HG03039 (cell line): ENCODE results near the gene VWC2L.

Experiments used
- ATAC-seq: cut with Tn5 transposase; IDR thresholded peaks from one replicate; pipeline ENCODE4 v1.9.1; 2021; ENCODE audit warnings: mild to moderate bottlenecking, moderate library complexity; ENCODE audit not compliant: unreplicated experiment

VWC2L gene

DNA sequence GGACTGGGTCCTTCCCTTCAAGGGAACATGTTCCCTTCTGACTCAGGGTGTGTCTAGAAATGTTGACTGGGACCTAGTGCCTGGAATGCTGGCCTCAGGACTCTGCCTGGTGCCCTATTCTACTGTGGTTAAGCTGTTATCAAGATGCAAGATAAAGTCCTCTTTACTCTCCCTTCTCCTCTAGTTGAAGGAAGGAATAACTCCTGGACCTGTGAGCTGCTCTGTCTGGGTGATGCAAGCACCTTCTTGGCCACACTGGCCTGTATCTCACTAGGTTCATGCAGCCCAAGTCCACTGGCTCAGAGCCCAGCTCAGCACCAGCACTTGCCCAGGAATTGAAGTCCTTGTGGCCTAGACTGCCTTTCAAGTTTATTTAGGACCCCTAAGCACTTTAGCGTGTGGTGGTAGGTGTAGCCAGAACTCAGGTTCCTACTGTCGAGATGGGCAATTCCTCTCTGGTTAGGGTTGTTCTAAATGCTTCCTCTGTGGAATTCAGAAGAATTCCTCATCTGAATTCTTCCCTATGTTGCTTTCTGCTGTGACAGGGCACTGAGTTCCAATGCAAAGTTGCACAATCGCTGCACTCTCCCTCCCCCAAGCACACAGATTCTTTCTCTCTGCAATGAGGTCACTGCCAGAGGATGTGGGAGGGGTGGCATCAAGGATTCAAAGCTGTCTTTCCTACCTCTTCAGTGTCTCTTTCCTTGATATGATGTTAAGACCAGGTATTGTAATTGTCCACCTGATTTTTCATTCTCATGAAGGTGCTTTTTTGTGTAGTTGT is 54.7 kb downstream of the VWC2L start:
- no peak for ATAC-seq

DNA sequence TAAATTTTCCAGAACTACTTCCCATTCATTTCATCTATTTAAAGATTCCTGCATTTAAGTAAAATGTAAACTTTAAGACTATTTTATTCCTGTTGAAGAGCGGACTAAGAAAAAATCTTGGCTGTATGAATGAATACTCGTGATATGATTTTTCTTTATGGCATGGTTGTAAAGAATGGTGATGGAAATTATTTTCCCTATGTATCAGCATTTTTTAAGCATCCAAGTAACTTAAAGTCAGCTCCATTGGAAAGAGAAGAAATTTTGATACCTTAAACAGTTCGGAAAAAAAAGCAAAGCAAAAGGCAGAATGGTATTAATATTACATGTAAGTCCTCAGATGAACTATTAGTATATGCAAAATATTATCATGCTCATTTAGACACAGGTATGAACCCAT is 58.9 kb downstream of the VWC2L start:
- no peak for ATAC-seq

GRCh38 chr2:214471382-214471781 is 60.5 kb downstream of the VWC2L start:
- no peak for ATAC-seq

GRCh38 chr2:214471990-214472389 is 61.1 kb downstream of the VWC2L start:
- no peak for ATAC-seq

DNA sequence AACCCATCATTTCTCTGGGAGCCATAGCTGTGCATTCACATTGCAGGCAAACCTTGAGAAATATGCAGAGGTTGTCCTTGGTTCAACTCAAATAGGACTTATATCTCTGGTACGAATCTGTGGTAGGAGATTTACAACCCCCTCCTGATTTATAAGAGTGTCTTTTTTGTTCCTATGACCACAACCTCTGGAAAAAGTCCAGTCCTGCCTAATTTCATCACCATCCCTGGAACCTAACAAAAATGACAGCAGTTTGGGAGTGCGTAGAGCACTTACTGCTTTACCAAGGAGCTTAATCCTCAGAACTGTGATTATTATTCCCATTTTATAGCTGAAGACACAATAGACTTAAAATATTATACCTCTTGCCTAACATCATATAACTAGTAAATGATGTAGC is 66.5 kb downstream of the VWC2L start:
- ATAC-seq, result no peak

- no peak for ATAC-seq
Observed at GRCh38 chr2:214481204-214481603, 70.3 kb downstream of the VWC2L start.

- ATAC-seq, result no peak
Observed at GRCh38 chr2:214482728-214483127, 71.9 kb downstream of the VWC2L start.

- no peak for ATAC-seq
Observed at GRCh38 chr2:214484239-214484638, 73.4 kb downstream of the VWC2L start.

DNA sequence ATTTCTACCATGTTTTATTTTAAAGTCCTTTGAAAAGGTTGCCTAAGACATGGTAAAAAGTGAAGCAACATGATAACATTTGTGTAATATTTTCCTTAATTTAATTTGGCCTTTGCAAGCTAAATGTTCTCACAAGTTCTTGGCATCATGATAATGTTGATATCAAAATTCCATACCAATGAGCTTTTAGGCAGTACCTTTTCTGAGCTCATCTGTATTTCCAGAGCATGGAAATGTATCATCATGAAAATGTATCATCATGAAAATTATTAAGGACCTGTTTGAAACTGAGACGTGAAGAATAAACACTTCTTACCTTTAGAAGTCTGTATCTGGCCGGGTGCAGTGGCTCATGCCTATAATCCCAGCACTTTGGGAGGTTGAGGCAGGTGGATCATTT is 73.8 kb downstream of the VWC2L start:
- no peak for ATAC-seq

GRCh38 chr2:214489181-214489580 is 78.3 kb downstream of the VWC2L start:
- no peak for ATAC-seq

DNA sequence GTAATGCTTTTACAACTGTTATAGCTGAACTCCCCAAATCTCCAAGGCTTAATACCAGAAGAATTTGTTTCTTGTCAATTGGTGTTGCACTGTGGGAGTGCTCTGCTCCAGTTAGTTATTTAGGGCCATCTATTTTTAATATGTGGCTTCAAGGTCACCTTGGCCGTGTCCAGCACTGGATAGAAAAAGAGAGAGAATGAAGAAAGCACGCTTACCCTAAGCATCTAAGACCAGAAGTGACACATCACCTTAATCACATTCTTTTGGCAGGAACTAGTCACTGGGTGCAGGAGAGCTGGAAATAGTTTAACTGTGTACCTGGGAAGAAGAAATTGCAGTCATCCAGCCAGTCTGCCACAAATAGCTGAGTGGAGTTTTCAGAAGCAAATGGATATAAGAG is 78.8 kb downstream of the VWC2L start:
- no peak for ATAC-seq

GRCh38 chr2:214492152-214492551 is 81.3 kb downstream of the VWC2L start:
- no peak for ATAC-seq

- ATAC-seq, result no peak
Observed at GRCh38 chr2:214492608-214493007, 81.8 kb downstream of the VWC2L start.

DNA sequence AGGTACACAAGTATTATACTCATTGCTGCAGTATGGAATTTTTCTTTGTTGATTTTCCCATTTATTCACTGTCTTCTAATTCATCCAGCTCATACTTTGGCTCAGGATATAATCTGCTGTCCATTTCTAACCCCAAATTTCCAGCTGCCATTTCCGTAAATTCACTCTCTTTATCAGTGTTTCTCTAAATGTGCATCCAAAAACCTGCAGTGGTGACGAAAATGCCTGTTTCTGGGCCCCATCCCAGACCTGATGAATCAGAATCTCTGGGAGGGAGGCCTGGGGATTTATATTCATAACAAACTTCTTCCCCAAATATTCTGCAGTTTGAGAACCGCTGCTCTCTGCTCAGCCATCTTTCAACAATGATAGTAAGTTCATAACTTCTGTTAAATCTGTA is 86.6 kb downstream of the VWC2L start:
- ATAC-seq, result no peak

DNA sequence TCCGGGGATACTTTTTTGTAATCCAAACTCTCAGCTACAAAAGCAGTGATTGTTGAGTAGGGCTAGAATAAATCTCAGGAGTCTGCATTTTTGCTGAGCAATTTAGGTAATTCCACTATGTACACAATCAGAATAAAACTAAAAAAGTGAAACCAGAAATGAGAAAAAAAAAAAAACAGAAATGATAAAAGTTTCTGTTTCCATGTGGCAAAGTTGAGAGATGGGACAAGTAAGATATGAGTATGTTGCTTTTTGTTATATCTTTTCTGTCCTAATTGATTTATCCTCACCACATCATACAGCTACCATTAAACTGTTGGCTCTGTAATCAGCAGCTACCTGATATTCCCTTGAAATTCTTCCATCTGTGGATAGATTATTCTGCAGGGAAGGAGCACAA is 92.7 kb downstream of the VWC2L start:
- ATAC-seq, result peak; percentile 51

GRCh38 chr2:214504599-214505376 is 93.9 kb downstream of the VWC2L start:
- ATAC-seq, result no peak

GRCh38 chr2:214507032-214507431 is 96.2 kb downstream of the VWC2L start:
- ATAC-seq, result no peak

- ATAC-seq, result no peak
Observed at GRCh38 chr2:214514704-214515103, 103.8 kb downstream of the VWC2L start.

- ATAC-seq, result no peak
Observed at GRCh38 chr2:214515111-214515510, 104.3 kb downstream of the VWC2L start.

- ATAC-seq, result no peak
Observed at GRCh38 chr2:214519258-214519818, 108.5 kb downstream of the VWC2L start.

DNA sequence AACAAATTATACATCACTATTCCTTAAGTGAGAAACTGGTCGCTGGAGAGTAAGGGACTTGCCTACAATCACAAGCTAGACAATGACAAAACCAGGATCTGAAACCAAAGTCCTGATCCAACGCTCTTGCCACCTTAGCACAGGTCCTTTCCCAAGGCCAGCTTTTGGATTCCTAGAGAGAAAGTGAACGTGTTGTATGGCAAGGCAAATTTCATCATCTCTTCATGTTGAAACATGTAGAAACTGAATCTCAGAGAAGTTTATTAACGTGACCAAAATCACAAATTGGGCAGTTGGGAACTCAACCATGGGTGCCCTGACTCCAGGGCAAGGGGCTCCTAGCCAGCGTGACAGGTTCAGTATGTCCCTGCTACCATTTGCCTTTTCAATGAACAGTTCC is 118.2 kb downstream of the VWC2L start:
- ATAC-seq, result no peak

DNA sequence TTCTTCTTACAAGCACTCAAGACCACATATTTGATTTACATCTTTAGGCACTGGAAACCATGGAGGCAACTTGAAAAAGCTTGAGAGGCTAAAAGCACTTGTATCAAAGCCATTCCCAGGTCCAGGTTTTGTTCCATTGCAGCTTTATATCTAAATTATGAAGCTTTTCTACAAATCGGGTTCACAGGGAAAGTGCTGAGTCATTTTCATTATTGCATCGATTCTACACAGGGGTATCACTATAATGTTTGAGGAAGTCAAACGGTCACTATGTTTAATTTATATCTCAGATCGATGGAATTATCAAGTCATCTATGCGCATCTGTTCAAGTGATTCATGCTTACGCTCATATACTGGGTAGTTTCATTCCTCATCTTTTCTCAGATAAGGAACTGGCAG is 118.7 kb downstream of the VWC2L start:
- ATAC-seq, result no peak
